Dermis lymphatic vessel endothelial cell (primary cell): Measurements from ENCODE around the gene DPEP2NB. TPM values are rescaled to one million over a fixed set of nuclear protein-coding genes. Genes with fewer than 3 reads are reported as not detected.

ENCODE experiments used
- total RNA-seq: library from RNA; depleted of rRNA; stranded (reverse); fragments of >200 nt; gene quantifications from 2 replicates; pipeline ENCODE4 v1.2.1, GENCODE V29; 2014

DPEP2NB gene
- 0.09 and 0.11 TPM in 2 replicates for total RNA-seq

GRCh38 chr16:68015681-68016080, at the start of gene DPEP2NB:
TSS of gene DPEP2NB (minus strand) at chr16:68015911. CDS start at chr16:68015770, 141 bp downstream.

GRCh38 chr16:68022728-68023537, 7.2 kb upstream of the DPEP2NB start, which contains the start of the genes DDX28 and DUS2:
TSS of gene DDX28 (minus strand) at chr16:68023232. CDS start at chr16:68023202, 30 bp downstream.
TSS of gene DUS2 (plus strand) at chr16:68023284. CDS start at chr16:68038024, 14,740 bp downstream.

GRCh38 chr16:67998779-67999688, 16.7 kb downstream of the DPEP2NB start, which contains the start of gene DPEP2:
TSS of gene DPEP2 (minus strand) at chr16:67999484. CDS start at chr16:67993212, 6,272 bp downstream.

GRCh38 chr16:67979955-67980678, 35.6 kb downstream of the DPEP2NB start, which contains the start of gene DPEP3:
TSS of gene DPEP3 (minus strand) at chr16:67980499. CDS start at chr16:67980380, 119 bp downstream.

GRCh38 chr16:67968400-67969253, 47.1 kb downstream of the DPEP2NB start, which contains the start of gene SLC12A4:
TSS of gene SLC12A4 (minus strand) at chr16:67968637. CDS start at chr16:67968553, 84 bp downstream.

Other genes starting within 250 kb of the DPEP2NB start
- 7.0 and 7.9 TPM in 2 replicates for gene RANBP10, start 209.4 kb downstream of the DPEP2NB start, total RNA-seq
- 0.26 and 0.76 TPM in 2 replicates for gene TSNAXIP1, start 209.0 kb downstream of the DPEP2NB start, total RNA-seq
- 34.5 and 38.6 TPM in 2 replicates for gene THAP11, start 173.6 kb downstream of the DPEP2NB start, total RNA-seq
- 161 and 190 TPM in 2 replicates for gene NUTF2, start 169.0 kb downstream of the DPEP2NB start, total RNA-seq
- gene CENPT, start 168.2 kb downstream of the DPEP2NB start, total RNA-seq = 16.4 and 16.6 TPM in 2 replicates
- gene EDC4, start 142.9 kb downstream of the DPEP2NB start, total RNA-seq = 43.3 and 46.4 TPM in 2 replicates
- 0.22 TPM in 1 of 2 replicates, not detected in the other for gene NRN1L, start 131.0 kb downstream of the DPEP2NB start, total RNA-seq
- 13.3 and 14.9 TPM in 2 replicates for gene PSKH1, start 122.7 kb downstream of the DPEP2NB start, total RNA-seq
- gene CTRL, start 84.0 kb downstream of the DPEP2NB start, total RNA-seq = 0.26 and 0.33 TPM in 2 replicates
- gene PSMB10, start 79.1 kb downstream of the DPEP2NB start, total RNA-seq = 70.5 and 98.4 TPM in 2 replicates
- gene LCAT, start 71.8 kb downstream of the DPEP2NB start, total RNA-seq = 2.8 and 3.0 TPM in 2 replicates
- 55.5 and 80.1 TPM in 2 replicates for gene SLC12A4, start 47.3 kb downstream of the DPEP2NB start, total RNA-seq
- gene DPEP3, start 35.4 kb downstream of the DPEP2NB start, total RNA-seq = 0.09 and 0.11 TPM in 2 replicates
- 15.0 and 30.2 TPM in 2 replicates for gene DPEP2, start 16.4 kb downstream of the DPEP2NB start, total RNA-seq
- 23.5 and 25.4 TPM in 2 replicates for gene DDX28, start 7.3 kb upstream of the DPEP2NB start, total RNA-seq
- 20.9 and 23.5 TPM in 2 replicates for gene DUS2, start 7.4 kb upstream of the DPEP2NB start, total RNA-seq
- gene NFATC3, start 69.5 kb upstream of the DPEP2NB start, total RNA-seq = 19.5 and 29.1 TPM in 2 replicates
- 0.17 and 1.7 TPM in 2 replicates for gene ESRP2, start 220.2 kb upstream of the DPEP2NB start, total RNA-seq
- 20.0 and 21.6 TPM in 2 replicates for gene PLA2G15, start 229.5 kb upstream of the DPEP2NB start, total RNA-seq
- 8.6 and 10.9 TPM in 2 replicates for gene SLC7A6, start 248.6 kb upstream of the DPEP2NB start, total RNA-seq